Bronchial epithelial cell (primary cell): ENCODE measurements around the gene TMEM154. TPM values are rescaled to one million over a fixed set of nuclear protein-coding genes. Genes with fewer than 3 reads are reported as not detected.

Experiments used
- DNase-seq: peaks from one replicate; pipeline ENCODE4 v3.0.0-alpha.2; 2010; ENCODE audit warnings: low read depth
- FAIRE-seq: peaks from 2 replicates; lab custom pipeline; 2011; peaks lifted over from hg19 to GRCh38; lab: Jason Lieb, UNC
- H3K27me3 ChIP-seq: 2 replicates; pipeline ENCODE4 v1.5.1; 2011; ENCODE audit warnings: low read length; ENCODE audit not compliant: control insufficient read depth, insufficient read depth
- H3K36me3 ChIP-seq: 2 replicates; pipeline ENCODE4 v1.5.1; 2011; ENCODE audit warnings: low read length; ENCODE audit not compliant: control insufficient read depth, insufficient read depth
- H3K4me3 ChIP-seq: 2 replicates; pipeline ENCODE4 v1.5.1; 2011; ENCODE audit warnings: mild to moderate bottlenecking, low read depth, low read length, control low read depth
- CTCF ChIP-seq: IDR thresholded peaks from 2 replicates; pipeline ENCODE4 v1.5.1; 2011; ENCODE audit warnings: mild to moderate bottlenecking, moderate library complexity, low read length, control low read depth, inconsistent platforms; ENCODE audit not compliant: insufficient read depth, severe bottlenecking
- total RNA-seq: library from RNA; depleted of rRNA; stranded (reverse); fragments of >200 nt; gene quantifications from 2 replicates; pipeline ENCODE4 v1.2.1, GENCODE V29; 2014

TMEM154 gene
- total RNA-seq, 1 donor from 2014 or later, result 22.4 TPM

DNA sequence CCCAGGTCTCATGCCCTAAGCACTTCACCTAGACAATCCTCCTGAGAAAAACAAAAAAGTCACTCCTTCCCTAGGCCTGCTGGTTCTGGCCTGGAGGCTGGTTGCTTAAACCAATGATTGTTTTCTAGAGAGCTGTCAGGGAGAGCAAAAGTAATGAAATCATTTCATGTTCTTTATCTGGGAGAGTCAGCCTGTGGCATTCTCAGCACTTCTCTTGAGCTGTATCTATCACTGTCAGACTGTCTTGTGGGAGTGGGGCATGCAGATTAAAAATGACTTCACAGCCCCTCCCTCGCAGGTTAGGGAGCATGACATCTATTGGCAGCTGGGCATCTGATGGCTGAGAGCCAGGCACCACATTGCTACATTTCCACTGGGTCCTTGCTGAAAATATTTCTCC lies 20.4 kb upstream of the TMEM154 start:
- H3K36me3 ChIP-seq, result no peaks in the 10 kb centered on the region
- no peak for DNase-seq
- H3K27me3 ChIP-seq, result no peaks in the 10 kb centered on the region
- H3K4me3 ChIP-seq, result no peak overlapping the region
- no peak for TF ChIP-seq CTCF
- FAIRE-seq, result no peak

DNA sequence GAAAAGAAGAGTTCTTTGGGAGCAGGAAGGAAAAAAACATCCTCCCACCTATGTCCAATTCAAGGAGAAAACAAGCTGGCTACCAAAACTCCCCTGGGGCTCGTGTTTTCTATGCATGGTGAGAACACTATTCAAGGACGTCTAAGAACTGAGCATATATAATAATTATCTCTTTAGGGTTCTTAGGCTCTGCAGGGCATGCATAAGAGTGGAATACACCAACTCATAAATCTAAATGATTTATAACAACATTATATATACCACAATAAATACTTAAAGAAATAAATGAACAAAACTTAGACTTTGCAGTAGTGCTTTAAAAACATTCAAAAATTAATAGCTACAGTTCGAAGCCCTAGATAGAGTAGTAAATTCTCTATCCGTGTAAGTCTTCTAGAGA lies 19.5 kb upstream of the TMEM154 start:
- no peaks in the 10 kb centered on the region for H3K36me3 ChIP-seq
- no peak for DNase-seq
- no peak for FAIRE-seq
- no peak for TF ChIP-seq CTCF
- no peaks in the 10 kb centered on the region for H3K27me3 ChIP-seq
- no peak overlapping the region for H3K4me3 ChIP-seq

DNA sequence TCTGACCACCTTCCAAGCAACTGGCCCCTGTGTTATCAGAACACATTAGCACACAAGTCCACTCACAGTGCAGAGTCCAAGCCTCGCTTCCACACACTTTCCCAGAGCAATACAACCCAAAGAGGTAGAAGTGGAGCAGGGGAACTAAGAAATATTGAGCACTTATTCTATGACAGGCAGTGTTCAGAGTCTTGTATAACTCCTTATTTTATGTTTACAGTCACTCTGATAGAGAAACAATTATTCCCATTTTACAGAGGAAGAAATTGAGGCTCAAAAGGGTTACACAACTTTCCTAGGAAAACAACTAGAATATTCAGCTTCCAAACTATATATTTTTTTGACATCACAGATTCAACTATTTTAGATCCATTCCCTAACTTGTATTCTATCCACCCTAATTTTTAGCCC lies 18.3 kb upstream of the TMEM154 start:
- no peak for TF ChIP-seq CTCF
- DNase-seq (no peak), FAIRE-seq (no peak)
- no peak overlapping the region for H3K4me3 ChIP-seq
- H3K36me3 ChIP-seq, result no peaks in the 10 kb centered on the region
- H3K27me3 ChIP-seq, result no peaks in the 10 kb centered on the region

DNA sequence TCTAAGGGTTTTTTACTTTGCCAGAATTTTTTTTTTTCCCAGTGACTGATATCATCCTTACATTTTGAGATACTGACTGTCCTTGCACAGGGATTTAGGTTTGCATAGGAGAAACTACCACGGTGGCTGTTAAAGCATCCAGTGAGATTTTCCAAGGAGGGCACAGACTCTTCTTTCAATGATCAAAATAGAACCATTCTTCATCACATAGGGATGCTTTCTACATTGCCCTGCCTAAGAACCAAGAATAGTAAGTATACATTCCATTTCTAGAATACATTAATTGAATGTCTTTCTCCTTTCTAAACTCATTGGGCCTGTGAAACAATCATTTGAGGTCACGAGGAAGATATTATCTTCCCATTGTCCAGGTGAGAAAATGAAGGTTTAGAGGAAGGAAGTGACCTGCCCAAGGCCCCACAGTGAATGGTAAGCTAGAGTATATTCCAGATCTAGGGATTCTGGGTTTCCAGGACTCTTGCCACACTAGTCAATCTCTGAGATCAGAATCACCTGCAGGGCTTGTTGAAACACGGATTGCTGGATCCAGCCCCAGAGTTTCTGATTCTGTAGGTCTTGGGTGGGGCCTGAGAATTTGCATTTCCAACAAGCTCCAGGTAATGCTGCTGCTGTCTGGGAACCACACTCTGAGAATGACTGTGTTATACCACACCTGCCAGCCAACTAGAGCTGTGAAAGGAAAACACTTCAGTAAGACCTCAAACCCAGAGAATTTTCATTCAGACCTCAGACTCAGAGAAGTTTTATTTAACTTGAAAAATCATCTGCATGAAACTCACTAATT lies 17.7 kb upstream of the TMEM154 start:
- H3K4me3 ChIP-seq, result no peak overlapping the region
- FAIRE-seq (no peak), DNase-seq (peak; percentile 93)

DNA sequence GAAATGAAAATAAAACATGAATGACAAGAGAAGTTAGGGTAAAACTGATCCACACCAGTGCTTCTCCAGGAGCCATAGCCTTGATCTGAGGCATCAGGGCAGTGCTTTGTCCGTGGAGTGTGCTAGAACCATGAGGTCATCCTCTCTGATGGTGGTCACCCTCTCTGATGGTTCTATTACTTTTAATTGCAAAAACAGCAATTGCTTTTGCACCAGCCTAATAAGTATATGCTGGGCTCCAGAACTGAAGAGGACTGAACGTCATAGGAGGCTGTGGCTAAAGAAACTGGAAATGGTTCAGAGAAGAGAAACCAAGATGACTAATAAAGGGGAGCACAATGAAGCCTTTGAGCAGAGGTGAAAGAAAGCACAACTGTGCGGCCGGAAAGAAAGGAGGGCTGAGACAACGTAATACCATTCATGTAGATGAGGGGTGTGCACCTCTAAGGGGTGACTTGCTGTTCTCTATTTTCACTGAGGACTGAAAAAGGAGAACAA lies 17.0 kb upstream of the TMEM154 start:
- DNase-seq, result peak; percentile 92
- no peak for TF ChIP-seq CTCF
- Histone ChIP-seq H3K4me3 (no peak overlapping the region), H3K36me3 (no peaks in the 10 kb centered on the region), H3K27me3 (no peaks in the 10 kb centered on the region)
- FAIRE-seq, result peak; percentile 55

More for the DNA sequence above, 17.7 kb upstream of the TMEM154 start:
- H3K27me3 ChIP-seq, result no peaks in the 10 kb centered on the region
- no peak for TF ChIP-seq CTCF
- H3K36me3 ChIP-seq, result no peaks in the 10 kb centered on the region
